Right lobe of liver (tissue), 4 donors: Measurements from ENCODE around the gene CCDC149.

Experiments used
- CTCF ChIP-seq, 4 donors: fragments of 200-600 bp in 3 of 4; fragments of 450-650 bp in 1 of 4; IDR thresholded peaks; one replicate each; pipeline versions ENCODE4 v1.5.1 to v1.8.0; 2016 to 2022; ENCODE audit warnings: antibody characterized with exemption in 4 of 4, mild to moderate bottlenecking in 2 of 4
- POLR2A ChIP-seq: fragments of 450-650 bp; IDR thresholded peaks from one replicate; pipeline ENCODE4 v1.6.1; 2017; ENCODE audit warnings: antibody characterized with exemption, mild to moderate bottlenecking
- donor health status: DM: no; HTN: no; CAD: no.
- donor health status: DM: no; HTN: no; CAD: no.
- donor health status: DM: no; HTN: yes; CAD: no.

DNA sequence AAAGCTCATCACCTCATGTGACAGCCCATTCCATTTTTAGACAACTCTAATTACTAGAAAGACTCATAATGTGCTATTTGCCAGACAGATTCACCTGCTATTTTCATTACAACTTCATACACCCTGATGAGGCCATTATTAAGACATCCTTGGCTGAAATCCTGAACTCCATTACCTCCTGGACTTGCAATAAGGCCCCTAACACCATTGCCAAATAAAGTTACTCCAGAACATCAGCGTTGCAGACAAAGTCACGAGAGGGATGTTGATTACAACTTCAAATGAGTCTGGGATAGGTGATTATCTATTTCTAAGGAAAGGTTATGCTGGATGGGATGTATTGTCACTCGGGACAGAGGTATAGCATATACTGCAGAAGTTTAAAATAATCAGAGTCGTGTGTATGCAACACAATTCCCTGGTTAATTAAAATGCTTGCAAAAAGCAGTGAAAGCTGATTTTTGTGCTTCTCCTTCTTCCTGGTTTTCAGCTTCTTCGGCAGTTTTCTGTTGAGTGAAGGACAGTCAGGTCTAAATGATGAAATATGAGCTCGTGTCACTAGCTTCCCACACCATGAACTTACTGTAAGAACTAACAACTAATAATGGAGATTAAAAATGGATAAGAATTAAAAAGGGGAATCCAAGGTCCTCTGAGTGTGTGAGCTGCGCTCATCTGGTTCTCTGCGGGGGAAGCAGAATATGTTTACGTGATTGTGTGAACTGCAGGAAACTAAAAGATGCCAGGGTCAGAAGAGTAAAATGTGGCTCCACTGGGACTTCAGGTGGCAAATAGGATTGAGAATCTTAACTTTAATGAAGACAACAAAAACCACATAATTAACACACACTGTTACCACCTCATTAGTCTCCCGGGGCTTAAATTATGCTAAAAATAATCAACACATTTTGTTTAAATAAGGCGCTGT lies 135.0 kb downstream of the CCDC149 start:
- no peak for TF ChIP-seq POLR2A
- no peak for TF ChIP-seq CTCF (IDR thresholded peaks at IDR 0.05)
